CD4-positive, alpha-beta T cell treated with Interleukin-6 at 100 ng/mL for 8 hours (primary cell): ENCODE measurements around the gene ZNHIT1.

Experiments
- DNase-seq: peaks from one replicate; pipeline ENCODE4 v3.0.0-alpha.2; 2020; ENCODE audit warnings: mixed read lengths, low spot score

The ZNHIT1 gene

DNA sequence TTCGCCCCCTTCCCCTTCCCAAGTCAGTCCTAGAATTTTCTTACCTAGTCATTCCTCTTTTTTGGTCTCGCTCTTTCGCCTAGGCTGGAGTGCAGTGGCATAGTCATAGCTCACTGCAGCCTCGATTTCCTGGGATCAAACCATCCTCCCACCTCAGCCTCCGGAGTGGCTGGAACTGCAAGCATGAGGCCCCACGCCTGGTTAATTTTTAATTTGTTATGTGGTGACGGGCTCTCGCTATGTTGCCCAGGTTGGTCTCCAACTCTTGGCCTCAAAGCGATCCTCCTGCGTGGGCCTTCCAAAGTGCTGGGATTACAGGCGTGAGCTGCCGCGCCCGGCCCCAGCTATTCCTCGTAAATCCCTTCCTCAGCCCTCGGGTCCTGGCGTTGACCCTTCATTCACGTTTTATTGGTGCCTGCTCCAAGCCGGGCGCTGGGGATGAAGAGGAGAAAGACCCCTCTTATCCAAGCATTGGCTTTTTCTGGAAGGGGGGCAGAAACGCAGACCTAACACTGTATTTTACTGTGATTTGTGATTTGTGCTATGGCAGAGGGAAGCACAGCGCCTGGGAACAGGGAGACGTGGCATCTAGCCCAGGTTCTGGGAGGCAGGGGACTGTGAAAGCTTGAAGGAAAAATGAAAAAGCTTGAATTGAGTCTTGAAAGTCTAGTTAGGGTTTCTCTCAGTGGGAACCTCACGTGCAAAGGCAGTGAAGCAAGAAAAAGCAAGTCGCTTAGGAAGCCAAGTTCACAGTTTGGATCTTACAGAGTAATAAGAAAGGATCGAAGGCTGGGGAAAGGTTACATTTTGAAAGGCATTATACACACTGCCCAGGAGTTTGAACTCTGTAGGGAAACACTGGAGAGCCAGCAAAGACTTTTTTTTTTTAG is 516 bp downstream of the ZNHIT1 start:
- no peak for DNase-seq

DNA sequence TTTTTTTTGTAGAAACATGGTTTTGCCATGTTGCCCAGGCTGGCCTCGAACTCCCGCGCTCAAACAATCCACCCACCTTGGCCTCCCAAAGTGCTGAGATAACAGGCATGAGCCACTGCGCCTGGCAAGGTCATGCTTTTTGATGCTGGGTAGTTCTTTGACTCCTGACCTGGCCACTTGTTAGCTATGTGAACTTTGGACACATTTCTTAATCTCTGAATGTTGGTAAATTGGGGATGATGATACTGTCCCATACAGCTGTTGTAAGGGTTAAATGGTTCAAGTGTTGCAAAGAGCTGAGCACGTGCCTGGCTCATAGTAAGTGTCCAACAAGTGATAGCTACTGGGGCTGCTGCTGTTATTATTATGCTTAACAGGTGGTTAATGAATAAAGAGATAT is 2.3 kb downstream of the ZNHIT1 start:
- DNase-seq, result no peak

DNA sequence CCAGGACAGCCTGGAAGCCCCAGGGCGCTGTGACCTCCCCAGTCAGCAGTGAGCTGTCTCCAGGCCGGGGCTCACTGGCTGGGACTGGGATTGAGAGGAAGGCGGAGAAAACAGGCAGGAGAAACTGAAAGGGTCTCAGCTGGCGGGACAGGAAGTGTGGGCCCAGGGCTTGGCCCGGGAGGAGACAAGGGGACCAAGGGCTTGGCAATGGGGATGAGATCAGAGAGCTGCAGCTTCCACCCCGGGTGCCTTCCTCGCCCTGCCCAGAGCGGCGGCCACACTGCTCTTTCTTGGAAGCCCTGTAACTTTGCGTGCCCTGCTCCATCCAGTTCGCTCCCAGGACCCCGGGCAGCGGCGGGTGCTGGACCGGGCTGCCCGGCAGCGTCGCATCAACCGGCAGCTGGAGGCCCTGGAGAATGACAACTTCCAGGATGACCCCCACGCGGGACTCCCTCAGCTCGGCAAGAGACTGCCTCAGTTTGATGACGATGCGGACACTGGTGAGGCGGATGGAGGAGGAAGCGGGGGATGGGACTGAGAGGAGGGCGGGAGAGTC is 4.4 kb downstream of the ZNHIT1 start:
- no peak for DNase-seq

DNA sequence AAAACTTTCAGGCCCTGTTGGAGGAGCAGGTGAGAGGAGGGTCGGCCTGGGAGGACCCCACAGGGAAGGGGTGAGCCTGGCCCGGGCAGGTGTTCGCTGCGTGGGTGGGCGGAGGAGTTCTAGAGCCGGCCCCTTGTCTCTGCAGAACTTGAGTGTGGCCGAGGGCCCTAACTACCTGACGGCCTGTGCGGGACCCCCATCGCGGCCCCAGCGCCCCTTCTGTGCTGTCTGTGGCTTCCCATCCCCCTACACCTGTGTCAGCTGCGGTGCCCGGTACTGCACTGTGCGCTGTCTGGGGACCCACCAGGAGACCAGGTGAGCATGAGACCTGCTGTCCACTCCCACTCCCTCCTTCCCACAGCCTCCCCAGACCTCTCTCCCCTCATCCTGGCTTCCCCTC is 5.6 kb downstream of the ZNHIT1 start:
- DNase-seq, result no peak

DNA sequence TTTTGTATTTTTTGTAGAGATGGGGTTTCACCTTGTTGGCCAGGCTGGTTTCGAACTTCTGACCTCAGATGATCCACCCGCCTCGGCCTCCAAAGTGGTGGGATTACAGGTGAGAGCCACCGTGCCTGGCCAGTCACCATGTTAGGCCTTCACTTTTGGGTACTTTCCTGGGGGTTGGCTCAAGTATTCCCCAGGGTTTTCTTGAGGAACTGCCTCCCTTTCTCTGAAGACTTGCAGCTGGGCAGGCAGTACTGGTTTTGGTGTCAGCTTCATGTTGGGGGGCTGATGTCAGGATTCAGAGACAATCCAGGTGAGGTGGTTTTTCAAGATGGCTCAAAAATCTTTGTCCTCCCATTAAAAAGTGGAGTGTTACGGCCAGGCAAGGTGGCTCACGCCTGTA is 7.7 kb downstream of the ZNHIT1 start:
- DNase-seq, result no peak

DNA sequence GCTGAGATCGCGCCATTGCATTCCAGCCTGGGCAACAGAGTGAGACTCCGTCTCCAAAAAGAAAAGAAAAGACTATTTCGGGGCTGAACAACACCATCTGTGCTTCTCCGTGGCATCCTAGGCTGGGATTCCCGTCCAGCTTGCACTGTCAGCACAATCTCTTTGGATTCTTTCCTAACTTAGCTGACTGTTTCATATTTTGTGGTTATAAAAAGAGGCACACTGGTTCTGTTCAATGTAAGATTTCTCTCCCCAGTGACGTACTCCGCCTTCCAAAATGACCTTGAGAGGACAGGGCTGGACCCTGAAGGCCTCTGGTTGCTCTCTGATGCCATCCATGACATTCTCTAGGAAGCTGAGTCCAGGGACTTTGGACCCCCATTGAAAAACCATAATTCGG is 8.8 kb downstream of the ZNHIT1 start:
- no peak for DNase-seq

DNA sequence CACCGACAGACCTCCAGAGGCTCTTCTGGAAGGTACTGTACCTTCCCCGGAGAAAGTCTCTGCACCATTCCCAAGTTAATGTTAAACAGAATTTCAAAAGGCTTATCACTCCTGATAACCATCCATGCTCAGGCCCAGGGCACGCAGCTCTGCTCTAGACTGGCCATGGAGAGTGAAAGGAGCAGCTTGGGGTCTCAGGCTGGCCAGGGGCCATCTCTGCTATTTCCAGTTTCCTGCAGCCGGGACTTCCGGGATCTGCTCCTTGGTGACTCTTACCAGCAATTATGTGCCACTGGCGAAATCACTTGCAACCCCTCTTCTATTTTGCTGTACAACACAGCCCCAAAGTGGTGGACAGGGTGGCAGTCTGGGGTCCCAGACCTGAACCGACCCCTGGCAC is 13.7 kb downstream of the ZNHIT1 start:
- no peak for DNase-seq

DNA sequence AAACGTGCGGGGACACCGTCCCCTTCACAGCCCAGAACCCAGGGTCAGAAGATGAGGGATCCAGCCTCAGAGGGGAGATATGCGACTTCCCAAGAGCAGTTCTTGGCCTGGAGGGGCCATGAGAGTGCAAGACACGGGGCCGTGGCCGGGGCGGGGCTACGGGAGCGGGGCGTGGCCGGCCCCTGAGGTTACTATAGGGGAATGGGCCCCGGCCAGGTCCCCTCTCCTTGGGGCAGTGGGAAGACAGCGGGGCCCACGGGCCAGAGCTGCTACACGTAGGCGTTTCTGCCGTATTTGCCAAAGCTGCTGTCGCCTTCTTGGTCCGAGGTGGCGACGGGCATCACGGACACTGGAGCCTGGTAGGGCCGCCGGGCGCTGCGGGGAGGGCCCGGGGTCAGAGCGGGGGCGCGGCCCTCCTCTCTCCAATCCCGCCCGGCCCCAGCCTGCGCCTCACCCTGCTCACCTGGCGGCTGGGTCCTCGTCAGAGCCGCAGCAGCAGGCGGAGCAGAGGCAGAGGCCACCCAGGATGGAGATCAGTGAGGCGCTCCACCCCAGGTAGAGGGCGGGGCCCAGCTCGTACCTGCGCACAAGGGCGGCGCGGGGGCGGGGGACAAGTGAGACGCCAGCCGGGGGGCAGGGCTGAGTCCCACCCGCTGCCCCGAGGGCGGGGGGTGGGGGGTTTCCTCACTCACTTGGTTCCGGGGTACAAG is 14.3 kb downstream of the ZNHIT1 start:
- no peak for DNase-seq

DNA sequence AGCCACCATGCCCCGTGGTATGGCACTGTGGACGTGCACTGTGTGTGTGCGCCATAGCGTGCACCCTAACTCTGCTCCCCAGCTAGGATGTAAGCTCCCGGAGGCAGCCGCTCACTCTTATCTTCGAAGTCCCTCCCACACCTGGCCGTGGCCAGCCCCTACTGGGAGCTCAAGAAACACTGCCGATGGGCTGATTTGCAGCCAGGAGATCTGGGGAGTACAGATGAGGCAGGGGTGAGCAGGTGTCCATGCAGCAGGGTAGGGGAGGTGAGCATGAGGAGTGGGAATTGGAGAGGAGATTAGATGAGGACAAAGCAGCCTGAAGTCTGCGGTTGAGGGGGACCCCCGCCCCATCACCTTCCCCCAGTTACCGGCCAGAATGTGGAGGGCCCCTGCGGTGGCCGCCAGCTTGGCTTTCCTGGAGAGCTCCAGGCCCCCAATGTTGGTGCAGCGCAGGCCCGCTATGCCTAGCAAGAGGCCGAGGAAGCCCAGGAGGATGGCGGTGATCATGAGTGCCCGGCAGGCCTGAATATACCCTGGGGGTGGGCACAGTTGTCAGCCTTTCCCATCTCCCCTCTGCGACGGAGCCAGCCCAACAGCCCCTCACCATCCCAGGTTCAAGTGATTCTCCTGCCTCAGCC is 16.1 kb downstream of the ZNHIT1 start:
- no peak for DNase-seq

DNA sequence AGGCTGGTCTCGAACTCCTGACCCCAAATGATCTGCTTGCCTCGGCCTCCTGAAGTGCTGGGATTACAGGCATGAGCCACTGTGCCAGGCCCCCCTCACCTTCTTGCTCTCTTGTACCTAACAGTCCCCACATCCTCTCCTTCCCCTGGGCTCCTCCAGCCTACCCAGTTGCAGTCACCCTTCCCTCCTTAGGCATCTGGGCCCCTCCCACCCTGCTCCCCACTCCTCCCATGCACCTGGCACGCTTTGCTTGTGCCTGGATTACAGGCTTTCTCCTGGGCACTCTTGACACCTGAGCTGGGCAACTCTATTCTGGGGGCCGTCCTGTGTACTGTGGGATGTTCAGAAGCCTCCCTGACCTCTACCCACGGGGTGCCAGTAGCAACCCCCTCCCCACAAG is 16.7 kb downstream of the ZNHIT1 start:
- DNase-seq, result no peak

DNA sequence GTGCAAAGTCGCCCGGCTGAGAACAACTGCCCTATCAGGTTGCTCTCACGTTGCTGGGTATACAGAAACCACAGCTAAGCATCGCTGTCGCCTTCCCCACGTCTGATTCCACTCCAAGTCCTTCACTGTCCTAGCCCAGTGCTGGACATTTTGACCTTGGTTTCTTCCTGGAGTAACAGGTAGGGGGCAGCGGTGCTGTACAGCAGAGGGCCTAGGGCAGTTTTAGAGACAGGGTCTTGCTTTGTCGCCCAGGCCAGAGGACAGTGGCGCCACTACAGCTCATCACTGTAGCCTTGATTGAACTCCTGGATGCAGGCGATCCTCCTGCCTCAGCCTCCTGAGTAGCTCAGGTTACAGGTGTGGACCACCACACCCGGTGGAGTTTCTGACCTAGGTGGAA is 17.1 kb downstream of the ZNHIT1 start:
- no peak for DNase-seq

DNA sequence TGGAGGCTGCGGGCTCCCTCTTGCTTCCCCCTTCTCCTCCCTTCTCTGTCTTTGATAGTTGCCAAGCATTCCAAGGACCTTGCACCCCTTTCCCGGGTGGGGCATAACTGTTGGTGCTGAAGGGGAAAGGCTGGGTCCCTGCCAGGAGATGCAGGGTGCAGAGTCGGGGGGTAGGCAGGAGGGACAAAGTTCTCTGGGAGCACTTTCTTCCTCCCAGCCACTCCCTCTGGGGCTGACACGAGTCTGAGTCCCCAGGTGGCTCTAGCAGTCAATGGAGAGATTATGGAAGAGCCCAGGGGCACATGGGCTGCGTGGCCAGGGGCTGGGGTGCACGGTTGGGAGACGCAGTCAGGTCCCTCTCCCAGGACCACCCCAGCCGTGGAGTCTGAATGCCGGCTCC is 17.6 kb downstream of the ZNHIT1 start:
- DNase-seq, result no peak

DNA sequence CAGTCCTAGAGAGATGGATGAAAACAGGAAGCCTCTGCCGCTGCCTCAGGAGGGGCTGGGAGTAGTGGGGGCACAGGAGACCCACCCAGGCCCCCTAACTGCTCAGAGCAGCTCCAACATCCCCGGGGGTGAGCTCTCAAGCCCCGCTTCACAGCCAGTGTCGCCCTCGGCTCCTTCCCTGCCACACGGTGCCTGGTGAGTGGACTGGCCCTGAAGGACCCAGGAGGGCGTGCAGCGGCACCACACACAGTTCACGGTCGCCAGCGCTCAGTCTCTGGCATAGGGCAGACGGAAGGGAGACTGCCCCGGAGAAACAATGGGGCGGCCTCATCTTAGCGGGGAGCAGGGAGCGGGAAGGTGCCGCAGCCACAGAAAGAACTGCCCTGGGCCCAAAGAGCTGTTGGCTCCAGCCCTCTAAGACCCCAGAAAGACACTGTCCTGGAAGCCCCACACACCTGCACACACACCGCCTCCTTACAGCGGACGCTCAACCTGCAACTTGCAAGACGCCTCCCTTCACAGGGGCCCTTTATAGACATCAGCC is 18.4 kb downstream of the ZNHIT1 start:
- DNase-seq, result no peak

DNA sequence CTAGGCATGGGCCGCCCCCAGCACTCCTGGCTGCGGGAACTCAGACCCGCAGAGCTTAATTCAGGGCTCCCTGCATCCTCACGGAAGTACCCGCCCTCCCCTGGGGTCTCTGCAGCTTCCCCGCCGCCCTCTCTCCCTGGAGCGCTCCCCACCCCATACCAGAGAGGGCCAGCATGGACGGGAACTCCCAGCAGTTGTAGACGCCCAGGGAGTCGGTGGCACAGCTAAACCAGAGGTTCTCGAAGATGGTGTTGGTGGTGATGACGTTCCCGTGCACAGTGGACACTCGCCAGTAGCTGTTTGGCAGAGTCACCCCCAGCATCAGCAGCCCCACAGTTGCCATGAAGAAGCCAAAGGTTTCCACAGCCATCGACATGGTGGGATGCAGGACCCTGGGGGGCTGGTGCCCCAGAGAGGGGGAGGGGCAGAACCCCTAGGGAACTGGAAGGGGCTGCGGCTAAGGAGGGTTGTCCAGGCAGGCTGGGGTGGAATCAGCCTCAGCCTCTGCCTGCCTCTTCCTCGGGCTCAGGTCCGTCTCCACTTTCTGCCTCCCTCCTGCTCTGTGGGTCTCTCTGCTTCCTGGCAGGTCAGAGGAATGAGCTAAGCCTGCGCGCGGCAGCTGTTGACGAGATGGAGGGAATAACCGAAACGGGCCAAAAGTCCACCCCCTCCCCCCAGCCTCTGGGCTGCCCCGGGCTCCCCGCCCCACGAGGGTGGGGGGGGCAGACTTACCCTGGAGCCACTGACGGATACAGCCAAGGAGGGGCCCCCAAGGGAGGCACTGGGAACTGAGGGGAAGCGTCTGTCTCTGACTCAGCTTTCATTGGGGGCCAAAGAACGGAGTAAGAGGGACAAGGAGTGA is 19.5 kb downstream of the ZNHIT1 start, which contains the start of gene CLDN15:
CLDN15 (minus strand) TSS at position 597 of the 862 bp plus-strand sequence; CDS start at position 376, 221 bp downstream.
- DNase-seq, result no peak

DNA sequence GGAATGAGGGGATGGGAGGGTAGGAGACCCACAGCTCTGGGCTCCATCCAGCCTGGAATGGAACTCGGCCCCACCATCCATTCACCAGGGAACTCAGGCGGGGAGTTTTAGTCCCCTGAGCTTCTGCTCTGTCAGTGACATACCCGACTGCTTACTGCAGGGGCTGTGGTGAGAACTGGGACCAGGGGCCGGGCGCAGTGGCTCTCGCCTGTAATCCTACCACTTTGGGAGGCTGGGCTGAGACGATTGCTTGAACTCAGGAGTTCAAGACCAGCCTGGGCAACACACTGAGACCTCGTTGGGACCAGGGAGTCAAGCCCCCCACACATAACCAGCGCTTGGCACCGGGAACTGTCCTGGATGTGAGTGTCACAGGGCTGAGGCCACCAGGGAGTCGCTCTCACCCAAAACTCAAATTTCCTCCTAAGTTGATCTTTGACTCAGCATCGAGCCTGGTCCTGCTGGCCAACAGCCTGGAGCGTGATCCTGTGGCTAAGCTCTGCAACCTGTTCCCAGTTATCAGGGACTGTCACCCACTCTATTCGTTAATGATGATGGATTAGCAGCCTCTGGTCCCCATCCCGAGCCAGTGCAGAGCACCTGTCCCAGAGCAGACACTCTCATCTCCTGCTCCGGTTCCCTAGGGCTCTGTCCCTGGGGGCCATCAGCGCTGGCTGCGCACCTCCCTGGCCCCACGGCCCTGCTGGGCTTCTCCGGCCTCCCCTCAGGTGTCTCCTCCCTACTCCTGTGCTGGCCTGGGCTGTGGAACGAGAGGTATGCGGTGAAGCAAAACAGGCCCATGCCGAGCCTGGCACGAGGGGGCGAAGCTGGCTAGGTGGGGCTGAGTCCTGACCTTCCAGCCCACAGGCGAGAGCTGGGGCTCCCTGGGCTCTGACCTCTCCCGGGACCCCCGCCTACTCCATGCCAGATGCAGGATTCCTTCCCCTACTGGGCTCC is 20.5 kb downstream of the ZNHIT1 start:
- DNase-seq, result no peak

DNA sequence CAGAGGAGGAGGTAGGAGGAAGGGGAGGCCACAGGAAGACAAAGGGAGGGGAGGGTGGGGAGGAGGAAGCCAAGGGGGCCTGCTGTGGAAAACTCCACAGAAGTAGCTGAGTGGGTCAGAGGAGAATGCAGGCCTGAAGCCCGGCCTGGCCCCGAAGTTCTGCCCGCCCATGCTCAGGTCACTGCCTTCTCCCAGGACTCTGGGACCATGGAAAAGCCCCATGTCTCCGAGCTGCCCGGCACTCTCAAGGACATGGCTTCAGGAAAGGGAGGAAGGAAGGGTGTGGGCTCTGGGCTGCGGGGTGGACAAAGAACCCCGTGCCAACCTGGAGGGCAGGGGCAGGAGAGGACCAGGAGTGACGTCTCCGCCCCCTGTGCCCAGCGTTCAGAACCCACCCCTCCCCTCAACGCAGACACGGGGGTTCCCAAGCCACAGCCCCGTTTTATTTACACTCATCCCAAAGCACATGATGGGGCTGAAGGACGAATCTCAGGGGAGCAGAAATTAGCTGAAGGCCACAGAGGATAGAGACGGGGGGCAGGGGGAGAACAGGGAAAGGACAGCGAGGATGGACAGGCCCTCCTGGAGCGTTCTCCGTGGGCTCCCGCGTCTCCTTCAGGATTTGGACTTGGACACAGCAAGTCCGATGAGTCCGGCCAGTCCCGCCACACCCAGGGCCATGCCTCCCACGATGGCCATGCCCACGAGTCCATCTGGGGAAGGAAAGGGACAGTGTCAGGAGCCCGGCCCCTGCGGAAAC is 21.4 kb downstream of the ZNHIT1 start:
- DNase-seq, result no peak

DNA sequence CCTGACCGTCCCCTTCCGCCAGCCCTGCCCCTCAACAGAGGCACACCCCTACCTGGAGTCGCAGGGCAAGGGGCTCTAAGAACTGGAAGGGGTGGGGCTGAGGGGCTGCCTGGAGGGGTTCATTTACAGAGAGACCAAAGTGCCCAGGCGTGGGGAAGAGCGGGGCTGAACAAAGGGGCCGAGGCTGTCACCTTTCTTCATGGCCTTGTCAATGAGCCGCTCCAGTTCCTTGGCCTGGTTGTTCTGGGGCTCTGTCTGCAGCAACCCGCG is 21.9 kb downstream of the ZNHIT1 start:
- DNase-seq, result no peak

DNA sequence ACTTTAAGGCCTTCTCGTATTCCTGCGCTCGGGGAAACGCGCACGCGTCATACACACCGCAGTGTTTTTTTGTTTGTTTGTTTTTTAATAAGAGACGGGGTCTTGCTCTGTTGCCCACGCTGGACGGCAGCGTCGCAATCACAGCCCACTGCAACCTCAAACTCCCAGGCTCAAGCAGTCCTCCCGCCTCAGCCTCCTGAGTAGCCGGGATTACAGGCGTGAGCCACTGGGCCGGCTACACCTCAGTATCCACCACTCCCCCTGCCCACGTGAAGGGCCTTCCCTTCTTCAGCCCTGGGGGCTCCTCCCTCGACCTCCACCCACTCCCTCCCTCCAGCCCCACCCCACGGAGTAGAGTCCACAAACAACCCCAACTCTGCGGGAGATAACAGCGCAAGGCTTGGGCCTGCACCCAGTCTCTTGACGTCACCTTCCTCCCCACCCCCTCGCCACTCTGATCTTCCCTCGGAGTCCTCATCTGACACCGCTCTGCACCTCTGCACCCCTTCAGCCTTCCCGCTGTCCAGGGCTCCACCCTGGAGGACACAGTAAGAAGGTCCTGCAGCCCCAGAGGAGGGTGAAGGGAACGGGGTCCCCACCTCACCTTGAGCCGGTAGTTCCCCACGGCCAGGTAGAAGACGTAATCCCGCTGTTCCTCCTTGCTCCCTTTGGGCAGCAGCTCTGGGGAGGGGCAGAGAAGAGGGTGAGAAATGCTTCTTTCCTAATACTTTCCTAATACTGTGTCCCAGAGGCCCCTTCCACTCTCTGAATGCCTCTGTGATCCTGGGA is 22.5 kb downstream of the ZNHIT1 start:
- no peak for DNase-seq

DNA sequence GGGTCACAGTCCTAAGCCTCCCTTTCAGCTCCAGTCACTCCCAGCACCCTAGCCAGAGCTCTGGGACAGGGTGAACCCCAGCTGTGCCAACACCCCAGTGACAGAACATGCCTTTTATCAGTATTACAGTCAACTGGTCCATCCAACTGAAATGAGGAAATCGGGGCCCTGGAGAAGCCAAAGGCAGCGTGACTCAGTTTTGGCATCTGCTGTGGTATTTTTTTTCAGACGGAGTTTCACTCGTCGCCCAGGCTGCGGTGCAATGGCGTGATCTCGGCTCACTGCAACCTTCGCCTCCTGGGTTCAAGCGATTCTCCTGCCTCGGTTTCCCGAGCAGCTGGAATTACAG is 23.0 kb downstream of the ZNHIT1 start:
- DNase-seq, result no peak
